Measurements from ENCODE around the gene PPIA. TPM values are rescaled to one million over a fixed set of nuclear protein-coding genes. Genes with fewer than 3 reads are reported as not detected.

Gene PPIA
- total and polyA plus RNA-seq, 8 donors: 218 to 3,648 (median 1,077) TPM

DNA sequence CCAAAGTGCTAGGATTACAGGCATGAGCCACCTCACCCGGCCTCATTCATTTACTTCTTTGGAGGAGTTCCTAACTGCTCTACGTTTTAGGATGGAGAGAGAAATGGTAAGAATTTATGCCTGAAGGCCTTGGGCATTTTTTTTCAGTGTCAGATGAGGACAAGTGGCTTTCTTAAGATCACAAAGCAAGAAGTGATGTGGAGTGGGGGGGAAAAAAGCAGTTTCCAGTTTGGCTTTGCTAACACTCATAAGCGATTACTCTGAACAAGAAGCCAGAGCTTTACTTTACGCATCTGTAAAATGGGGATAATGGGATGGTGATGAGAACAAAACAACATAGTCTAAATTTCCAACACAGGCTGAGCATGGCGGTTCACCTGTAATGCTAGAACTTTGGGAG is 2.6 kb upstream of the PPIA start:
- intact Hi-C loops (cut with DNase I; ENCODE audit: low total_unique reads): no loop called here
- H3K4me1 ChIP-seq: peaks cover 14 to 35% (median 23%) of the 10 kb centered on the region in 4 donors

GRCh38 chr7:44794331-44794730 is 2.1 kb upstream of the PPIA start:
- H3K27me3 ChIP-seq: no peaks in the 10 kb centered on the region
- peaks cover 19 to 39% (median 27%) of the 10 kb centered on the region in 4 donors for H3K4me1 ChIP-seq
- H3K9me3 ChIP-seq: no peaks in the 10 kb centered on the region
- H3K27ac ChIP-seq: no peak overlapping the region
- no peak overlapping the region for H3K4me3 ChIP-seq
- DNase-seq: no peak
- intact Hi-C loops (cut with DNase I; ENCODE audit: low total_unique reads): no loop called here
- TF ChIP-seq EP300 (IDR thresholded peaks at IDR 0.05) (no peak), POLR2AphosphoS5 (IDR thresholded peaks at IDR 0.05) (no peak), POLR2A (IDR thresholded peaks at IDR 0.05) (no peak), CTCF (IDR thresholded peaks at IDR 0.05) (no peak)
- WGBS, 5 donors: 39 to 44% (median 41%) methylated on average over 3 of the region's 3 CpGs
- peaks cover 3 to 8% (median 7%) of the 10 kb centered on the region in 4 donors for H3K36me3 ChIP-seq

More for the DNA sequence above, 2.6 kb upstream of the PPIA start:
- DNase-seq: no peak
- H3K36me3 ChIP-seq: peaks cover 0 to 4% (median 2%) of the 10 kb centered on the region in 4 donors
- WGBS, 5 donors: 72 to 85% (median 79%) methylated on average over 5 of the region's 5 CpGs
- H3K9me3 ChIP-seq: no peaks in the 10 kb centered on the region
- no peaks in the 10 kb centered on the region for H3K27me3 ChIP-seq
- H3K27ac ChIP-seq: no peak overlapping the region
- no peak overlapping the region for H3K4me3 ChIP-seq
- TF ChIP-seq EP300 (IDR thresholded peaks at IDR 0.05): no peak
- no peak for TF ChIP-seq POLR2AphosphoS5 (IDR thresholded peaks at IDR 0.05)
- TF ChIP-seq POLR2A (IDR thresholded peaks at IDR 0.05): no peak
- no peak for TF ChIP-seq CTCF (IDR thresholded peaks at IDR 0.05)

GRCh38 chr7:44796034-44796503 is 412 bp upstream of the PPIA start:
- Histone ChIP-seq H3K36me3 (peaks cover 20 to 26% (median 24%) of the 10 kb centered on the region in 4 donors), H3K9me3 (no peaks in the 10 kb centered on the region), H3K4me1 (peaks cover 21 to 53% (median 31%) of the 10 kb centered on the region in 4 donors), H3K27ac (peak overlapping the region; percentile 98 to 100 (median 99)), H3K27me3 (no peaks in the 10 kb centered on the region), H3K4me3 (peak overlapping the region; percentile 72 to 85 (median 80))
- TF ChIP-seq CTCF (IDR thresholded peaks at IDR 0.05): no peak
- no peak for TF ChIP-seq POLR2AphosphoS5 (IDR thresholded peaks at IDR 0.05)
- TF ChIP-seq POLR2A (IDR thresholded peaks at IDR 0.05): no peak
- no peak for TF ChIP-seq EP300 (IDR thresholded peaks at IDR 0.05)
- DNase-seq: no peak
- intact Hi-C loops (cut with DNase I; ENCODE audit: low total_unique reads): no loop called here
- WGBS, 5 donors: 0 to 1% (median 1%) methylated on average over 17 to 59 of the region's 59 CpGs

DNA sequence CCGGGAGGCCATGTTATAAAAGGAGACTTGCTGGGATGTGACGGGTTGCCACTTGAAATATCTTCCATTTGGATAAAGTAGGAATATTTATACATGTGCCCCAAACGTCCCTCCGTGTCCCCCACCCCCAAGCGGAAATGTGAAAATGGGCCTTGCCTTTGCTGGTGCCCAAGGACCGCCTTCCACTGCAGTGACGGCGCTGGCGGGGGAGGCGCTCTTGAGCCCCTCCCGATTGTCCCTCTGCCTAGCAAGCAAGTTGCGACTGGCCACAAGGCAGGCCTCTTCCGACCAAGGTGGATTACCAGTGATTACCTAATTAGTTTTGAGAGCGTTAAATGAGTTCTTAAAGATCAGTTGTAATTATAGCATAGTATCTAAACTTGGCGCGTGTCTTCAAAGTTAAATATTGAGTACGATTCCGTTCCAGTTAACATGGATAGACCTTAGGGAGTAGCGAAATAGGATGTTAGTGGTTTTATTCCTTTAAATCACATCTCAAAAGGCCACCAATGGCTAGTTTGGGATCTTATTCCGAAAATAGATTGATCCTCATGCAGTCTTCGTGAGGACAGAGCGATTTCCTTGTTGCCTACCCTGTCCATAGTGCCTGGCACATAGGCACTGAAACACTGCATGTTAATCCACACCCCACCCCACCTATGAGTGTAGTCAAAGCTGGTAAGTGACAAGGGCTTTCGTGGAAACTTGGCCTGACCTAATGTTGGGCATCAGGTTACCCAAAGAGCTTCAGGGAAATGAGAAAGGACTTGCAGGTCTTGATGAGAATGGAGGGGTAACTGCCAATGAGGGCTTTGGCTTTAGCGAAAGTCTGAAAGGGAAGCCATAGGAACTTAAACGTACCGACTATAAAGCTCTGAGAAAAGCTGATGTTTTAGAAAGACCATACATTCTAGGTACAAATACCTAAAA is 1.1 kb downstream of the PPIA start:
- H3K36me3 ChIP-seq: peaks cover 34 to 41% (median 39%) of the 10 kb centered on the region in 4 donors
- H3K9me3 ChIP-seq: no peaks in the 10 kb centered on the region
- intact Hi-C loops (cut with DNase I; ENCODE audit: low total_unique reads): no loop called here
- H3K4me1 ChIP-seq: peaks cover 21 to 59% (median 31%) of the 10 kb centered on the region in 4 donors
- H3K27me3 ChIP-seq: no peaks in the 10 kb centered on the region
- 1 to 2% (median 2%) methylated on average over 26 of the region's 26 CpGs for WGBS, 5 donors
- peak; percentile 87 to 97 for DNase-seq
- TF ChIP-seq CTCF (IDR thresholded peaks at IDR 0.05) (peak in 4 of 7 experiments; percentile 32 to 64 (median 44)), EP300 (IDR thresholded peaks at IDR 0.05) (no peak), POLR2A (IDR thresholded peaks at IDR 0.05) (no peak), POLR2AphosphoS5 (IDR thresholded peaks at IDR 0.05) (peak; percentile 49 to 85 (median 78))
- peak overlapping the region; percentile 98 to 100 (median 99) for H3K27ac ChIP-seq
- H3K4me3 ChIP-seq: peak overlapping the region; percentile 72 to 85 (median 80)
